A673 (cell line): ENCODE data around the gene TMEM266.

Source experiments
- EZH2 ChIP-seq: fragments of 200-600 bp; sonication (generic); IDR thresholded peaks from 2 replicates; pipeline ENCODE4 v1.6.1; 2017; ENCODE audit warnings: borderline replicate concordance, low read depth, mild to moderate bottlenecking, mixed read lengths, antibody characterized with exemption, low read length; ENCODE audit not compliant: poor library complexity, severe bottlenecking
- TF ChIP-seq, protein P1 (sequence below): fragments of 300-800, 200-600 bp; sonication (generic); conservative IDR thresholded peaks from 2 replicates; pipeline ENCODE4 v1.5.1; 2017; ENCODE audit warnings: low read depth, mild to moderate bottlenecking, antibody characterized with exemption, low read length, moderate library complexity, mixed read lengths

GRCh38 chr15:76239786-76240185, 180.0 kb downstream of the TMEM266 start:
- TF ChIP-seq, protein P1, sequence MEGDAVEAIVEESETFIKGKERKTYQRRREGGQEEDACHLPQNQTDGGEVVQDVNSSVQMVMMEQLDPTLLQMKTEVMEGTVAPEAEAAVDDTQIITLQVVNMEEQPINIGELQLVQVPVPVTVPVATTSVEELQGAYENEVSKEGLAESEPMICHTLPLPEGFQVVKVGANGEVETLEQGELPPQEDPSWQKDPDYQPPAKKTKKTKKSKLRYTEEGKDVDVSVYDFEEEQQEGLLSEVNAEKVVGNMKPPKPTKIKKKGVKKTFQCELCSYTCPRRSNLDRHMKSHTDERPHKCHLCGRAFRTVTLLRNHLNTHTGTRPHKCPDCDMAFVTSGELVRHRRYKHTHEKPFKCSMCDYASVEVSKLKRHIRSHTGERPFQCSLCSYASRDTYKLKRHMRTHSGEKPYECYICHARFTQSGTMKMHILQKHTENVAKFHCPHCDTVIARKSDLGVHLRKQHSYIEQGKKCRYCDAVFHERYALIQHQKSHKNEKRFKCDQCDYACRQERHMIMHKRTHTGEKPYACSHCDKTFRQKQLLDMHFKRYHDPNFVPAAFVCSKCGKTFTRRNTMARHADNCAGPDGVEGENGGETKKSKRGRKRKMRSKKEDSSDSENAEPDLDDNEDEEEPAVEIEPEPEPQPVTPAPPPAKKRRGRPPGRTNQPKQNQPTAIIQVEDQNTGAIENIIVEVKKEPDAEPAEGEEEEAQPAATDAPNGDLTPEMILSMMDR, result no peak
- no peak for TF ChIP-seq EZH2
